Loucy (cell line): ENCODE measurements around the gene DDX23.

ENCODE experiments used
- EZH2phosphoT487 ChIP-seq: fragments of 200-600 bp; IDR thresholded peaks from 2 replicates; pipeline ENCODE4 v1.6.1; 2018; ENCODE audit warnings: antibody characterized with exemption, mild to moderate bottlenecking, moderate library complexity, borderline replicate concordance
- TF ChIP-seq, protein P1 (sequence below): fragments of 200-600 bp; sonication (generic); conservative IDR thresholded peaks from 2 replicates; pipeline ENCODE4 v1.5.1; 2014; ENCODE audit warnings: mild to moderate bottlenecking, antibody characterized with exemption, low read length

DNA sequence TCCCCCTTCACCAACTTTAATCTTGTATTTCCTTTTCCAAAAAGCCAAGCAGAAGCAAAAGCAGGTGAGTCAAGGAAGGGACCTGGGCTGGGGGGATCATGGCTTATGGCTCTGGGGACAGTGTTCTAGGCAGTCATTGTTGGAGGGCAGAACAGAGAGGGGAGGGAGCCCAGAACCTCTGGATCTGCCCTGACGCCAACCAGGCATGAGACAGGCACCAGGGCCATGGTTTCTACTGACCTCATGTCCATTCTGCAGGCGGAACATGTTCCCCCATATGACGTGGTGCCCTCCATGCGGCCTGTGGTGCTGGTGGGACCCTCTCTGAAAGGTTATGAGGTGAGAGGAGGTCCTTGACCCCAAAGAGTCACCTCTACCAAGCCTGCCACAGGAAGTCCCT, 27.1 kb downstream of the DDX23 start:
- no peak for TF ChIP-seq EZH2phosphoT487
- TF ChIP-seq, protein P1, sequence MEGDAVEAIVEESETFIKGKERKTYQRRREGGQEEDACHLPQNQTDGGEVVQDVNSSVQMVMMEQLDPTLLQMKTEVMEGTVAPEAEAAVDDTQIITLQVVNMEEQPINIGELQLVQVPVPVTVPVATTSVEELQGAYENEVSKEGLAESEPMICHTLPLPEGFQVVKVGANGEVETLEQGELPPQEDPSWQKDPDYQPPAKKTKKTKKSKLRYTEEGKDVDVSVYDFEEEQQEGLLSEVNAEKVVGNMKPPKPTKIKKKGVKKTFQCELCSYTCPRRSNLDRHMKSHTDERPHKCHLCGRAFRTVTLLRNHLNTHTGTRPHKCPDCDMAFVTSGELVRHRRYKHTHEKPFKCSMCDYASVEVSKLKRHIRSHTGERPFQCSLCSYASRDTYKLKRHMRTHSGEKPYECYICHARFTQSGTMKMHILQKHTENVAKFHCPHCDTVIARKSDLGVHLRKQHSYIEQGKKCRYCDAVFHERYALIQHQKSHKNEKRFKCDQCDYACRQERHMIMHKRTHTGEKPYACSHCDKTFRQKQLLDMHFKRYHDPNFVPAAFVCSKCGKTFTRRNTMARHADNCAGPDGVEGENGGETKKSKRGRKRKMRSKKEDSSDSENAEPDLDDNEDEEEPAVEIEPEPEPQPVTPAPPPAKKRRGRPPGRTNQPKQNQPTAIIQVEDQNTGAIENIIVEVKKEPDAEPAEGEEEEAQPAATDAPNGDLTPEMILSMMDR, result no peak
